ENCODE measurements around the gene MUC13.

DNA sequence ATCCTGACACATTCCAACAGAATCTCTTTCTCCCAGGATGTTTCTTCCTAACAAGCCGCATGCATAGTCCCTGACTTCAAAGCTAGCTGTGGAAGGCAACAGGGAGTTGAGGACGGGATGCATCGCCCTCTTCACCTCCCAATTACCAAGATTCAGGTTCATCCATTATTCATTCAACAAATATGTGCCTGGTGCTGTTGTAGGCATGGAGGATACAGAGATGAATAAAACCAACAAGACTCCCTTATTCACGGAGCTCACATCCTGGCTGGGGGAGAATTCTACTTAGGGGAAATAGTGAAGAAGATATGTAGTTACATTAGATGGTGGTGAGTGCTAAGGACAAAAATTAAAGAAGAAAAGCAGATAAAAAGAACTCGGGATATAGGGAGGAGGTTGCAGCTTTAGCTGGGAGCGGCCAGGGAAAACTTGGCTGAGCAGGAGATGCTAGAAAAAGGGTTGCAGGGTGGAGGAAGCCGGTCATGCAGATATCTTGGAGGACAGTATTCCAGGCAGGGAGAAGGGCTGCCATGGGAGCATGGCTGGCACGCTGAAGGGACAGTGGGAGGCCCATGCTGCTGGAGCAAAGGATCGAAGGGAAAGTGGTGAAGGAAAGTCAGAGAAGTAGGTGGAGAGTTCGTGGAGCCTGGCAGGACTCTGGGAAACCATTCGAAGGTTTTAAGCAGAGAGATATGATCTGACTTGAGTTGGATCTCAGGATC lies 52.4 kb downstream of the MUC13 start:
- TF ChIP-seq RFX5 (IDR thresholded peaks at IDR 0.05; ENCODE audit: low read depth, low read length) (no peak), POLR2A (IDR thresholded peaks at IDR 0.05; ENCODE audit: low read depth, low read length) (no peak), CEBPB (IDR thresholded peaks at IDR 0.05; ENCODE audit: low read depth, low read length) (no peak), MXI1 (IDR thresholded peaks at IDR 0.05; ENCODE audit: borderline replicate concordance, low read depth, low read length) (no peak), MAFK (IDR thresholded peaks at IDR 0.05; ENCODE audit: low read depth, low read length) (no peak), BHLHE40 (IDR thresholded peaks at IDR 0.05; ENCODE audit: low read depth, low read length) (no peak), NFE2L2 (IDR thresholded peaks at IDR 0.05; ENCODE audit: low read depth, low read length) (no peak), MAZ (IDR thresholded peaks at IDR 0.05; ENCODE audit: borderline replicate concordance, low read depth, low read length) (no peak), SMC3 (IDR thresholded peaks at IDR 0.05; ENCODE audit: low read depth, low read length) (no peak), CHD1 (IDR thresholded peaks at IDR 0.05; ENCODE audit: low read depth, low read length) (no peak)
- TF ChIP-seq, protein P1, sequence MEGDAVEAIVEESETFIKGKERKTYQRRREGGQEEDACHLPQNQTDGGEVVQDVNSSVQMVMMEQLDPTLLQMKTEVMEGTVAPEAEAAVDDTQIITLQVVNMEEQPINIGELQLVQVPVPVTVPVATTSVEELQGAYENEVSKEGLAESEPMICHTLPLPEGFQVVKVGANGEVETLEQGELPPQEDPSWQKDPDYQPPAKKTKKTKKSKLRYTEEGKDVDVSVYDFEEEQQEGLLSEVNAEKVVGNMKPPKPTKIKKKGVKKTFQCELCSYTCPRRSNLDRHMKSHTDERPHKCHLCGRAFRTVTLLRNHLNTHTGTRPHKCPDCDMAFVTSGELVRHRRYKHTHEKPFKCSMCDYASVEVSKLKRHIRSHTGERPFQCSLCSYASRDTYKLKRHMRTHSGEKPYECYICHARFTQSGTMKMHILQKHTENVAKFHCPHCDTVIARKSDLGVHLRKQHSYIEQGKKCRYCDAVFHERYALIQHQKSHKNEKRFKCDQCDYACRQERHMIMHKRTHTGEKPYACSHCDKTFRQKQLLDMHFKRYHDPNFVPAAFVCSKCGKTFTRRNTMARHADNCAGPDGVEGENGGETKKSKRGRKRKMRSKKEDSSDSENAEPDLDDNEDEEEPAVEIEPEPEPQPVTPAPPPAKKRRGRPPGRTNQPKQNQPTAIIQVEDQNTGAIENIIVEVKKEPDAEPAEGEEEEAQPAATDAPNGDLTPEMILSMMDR (conservative IDR thresholded peaks at IDR 0.05; ENCODE audit: low read depth, low read length) = no peak
- TF ChIP-seq, protein P2, sequence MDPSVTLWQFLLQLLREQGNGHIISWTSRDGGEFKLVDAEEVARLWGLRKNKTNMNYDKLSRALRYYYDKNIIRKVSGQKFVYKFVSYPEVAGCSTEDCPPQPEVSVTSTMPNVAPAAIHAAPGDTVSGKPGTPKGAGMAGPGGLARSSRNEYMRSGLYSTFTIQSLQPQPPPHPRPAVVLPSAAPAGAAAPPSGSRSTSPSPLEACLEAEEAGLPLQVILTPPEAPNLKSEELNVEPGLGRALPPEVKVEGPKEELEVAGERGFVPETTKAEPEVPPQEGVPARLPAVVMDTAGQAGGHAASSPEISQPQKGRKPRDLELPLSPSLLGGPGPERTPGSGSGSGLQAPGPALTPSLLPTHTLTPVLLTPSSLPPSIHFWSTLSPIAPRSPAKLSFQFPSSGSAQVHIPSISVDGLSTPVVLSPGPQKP (IDR thresholded peaks at IDR 0.05; ENCODE audit: borderline replicate concordance, low read depth, low read length) = no peak
- TF ChIP-seq, protein P3, sequence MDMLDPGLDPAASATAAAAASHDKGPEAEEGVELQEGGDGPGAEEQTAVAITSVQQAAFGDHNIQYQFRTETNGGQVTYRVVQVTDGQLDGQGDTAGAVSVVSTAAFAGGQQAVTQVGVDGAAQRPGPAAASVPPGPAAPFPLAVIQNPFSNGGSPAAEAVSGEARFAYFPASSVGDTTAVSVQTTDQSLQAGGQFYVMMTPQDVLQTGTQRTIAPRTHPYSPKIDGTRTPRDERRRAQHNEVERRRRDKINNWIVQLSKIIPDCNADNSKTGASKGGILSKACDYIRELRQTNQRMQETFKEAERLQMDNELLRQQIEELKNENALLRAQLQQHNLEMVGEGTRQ (IDR thresholded peaks at IDR 0.05; ENCODE audit: low read depth, low read length) = no peak
